Fibroblast of lung (primary cell): ENCODE results near the gene TTLL10. TPM values are rescaled to one million over a fixed set of nuclear protein-coding genes. Genes with fewer than 3 reads are reported as not detected.

ENCODE experiments used
- DNase-seq, 2 donors: peaks; one replicate each; pipeline versions ENCODE4 v3.0.0 to v3.0.0-alpha.2; 2010; ENCODE audit warnings: low read depth in 2 of 2
- H2AFZ ChIP-seq: 2 replicates; pipeline ENCODE4 v1.5.1; 2012; ENCODE audit warnings: low read length, control low read depth, inconsistent platforms
- H3K27ac ChIP-seq: 2 replicates; pipeline ENCODE4 v1.5.1; 2011; ENCODE audit warnings: low read length, control low read depth; ENCODE audit not compliant: insufficient read depth
- H3K27me3 ChIP-seq: 2 replicates; pipeline ENCODE4 v1.5.1; 2011; ENCODE audit warnings: mild to moderate bottlenecking, low read length; ENCODE audit not compliant: control insufficient read depth, insufficient read depth
- H3K36me3 ChIP-seq: 2 replicates; pipeline ENCODE4 v1.5.1; 2011; ENCODE audit warnings: low read length; ENCODE audit not compliant: control insufficient read depth, insufficient read depth
- H3K4me1 ChIP-seq: 2 replicates; pipeline ENCODE4 v1.5.1; 2011; ENCODE audit warnings: low read length; ENCODE audit not compliant: control insufficient read depth, insufficient read depth; ENCODE audit errors: extremely low read depth
- H3K4me2 ChIP-seq: 2 replicates; pipeline ENCODE4 v1.5.1; 2011; ENCODE audit warnings: low read length, control low read depth; ENCODE audit not compliant: insufficient read depth; ENCODE audit errors: extremely low read depth
- H3K4me3 ChIP-seq, 4 experiments: fragments of 200-600 bp in 1 of 4; sonication (generic) in 1 of 4; replicated peaks in 1 of 4; 2 replicates each; pipeline ENCODE4 v1.5.1; 2011 to 2016; ENCODE audit warnings: low read length in 4 of 4, low read depth in 3 of 4, mild to moderate bottlenecking in 3 of 4, control low read depth in 2 of 4, inconsistent platforms in 1 of 4, mixed read lengths in 1 of 4; ENCODE audit not compliant: insufficient read depth in 1 of 4; ENCODE audit errors: control extremely low read depth in 1 of 4
- H3K79me2 ChIP-seq: 2 replicates; pipeline ENCODE4 v1.5.1; 2012; ENCODE audit warnings: mild to moderate bottlenecking, low read length, inconsistent platforms; ENCODE audit not compliant: control insufficient read depth, insufficient read depth
- H3K9ac ChIP-seq: 2 replicates; pipeline ENCODE4 v1.5.1; 2011; ENCODE audit warnings: mild to moderate bottlenecking, low read length, control low read depth; ENCODE audit not compliant: insufficient read depth
- H3K9me3 ChIP-seq: 2 replicates; pipeline ENCODE4 v1.5.1; 2012; ENCODE audit warnings: low read depth, low read length; ENCODE audit not compliant: control insufficient read depth, insufficient read depth
- H4K20me1 ChIP-seq: 2 replicates; pipeline ENCODE4 v1.5.1; 2011; ENCODE audit warnings: low read length; ENCODE audit not compliant: control insufficient read depth, insufficient read depth; ENCODE audit errors: extremely low read depth
- CTCF ChIP-seq, 2 donors: IDR thresholded peaks in 1 of 2; conservative IDR thresholded peaks in 1 of 2; 1 replicate in 1 of 2; 2 replicates in 1 of 2; pipeline ENCODE4 v1.5.1; 2011 to 2012; ENCODE audit warnings: low read length in 2 of 2, control low read depth in 1 of 2, inconsistent platforms in 1 of 2, low read depth in 1 of 2, mild to moderate bottlenecking in 1 of 2
- EZH2 ChIP-seq: IDR thresholded peaks from 2 replicates; pipeline ENCODE4 v1.5.1; 2012; ENCODE audit warnings: low read length, control low read depth, mild to moderate bottlenecking; ENCODE audit errors: missing control alignments
- polyA plus RNA-seq, 2 donors: library from polyadenylated mRNA; depleted of rRNA in 1 of 2; stranded (reverse) in 1 of 2; unstranded in 1 of 2; fragments of >200 nt; gene quantifications; 2 replicates each; pipeline ENCODE4 v1.2.1, GENCODE V29; 2011 to 2012; ENCODE audit warnings: missing spikeins in 1 of 2
- total RNA-seq: library from RNA; depleted of rRNA; stranded (reverse); fragments of >200 nt; gene quantifications from 2 replicates; pipeline ENCODE4 v1.2.1, GENCODE V29; 2014

Gene TTLL10
- total and polyA plus RNA-seq, 2 donors (not counting 1 experiment from before 2014, with no cell fraction given) = not detected

GRCh38 chr1:1160281-1160930 lies 13.3 kb upstream of the TTLL10 start:
- Histone ChIP-seq H3K4me3 (no peak overlapping the region), H4K20me1 (no peaks in the 10 kb centered on the region), H3K27me3 (no peaks in the 10 kb centered on the region), H3K9ac (no peak overlapping the region), H2AFZ (no peak overlapping the region), H3K9me3 (no peaks in the 10 kb centered on the region), H3K36me3 (no peaks in the 10 kb centered on the region), H3K79me2 (no peaks in the 10 kb centered on the region), H3K4me2 (no peak overlapping the region), H3K27ac (no peak overlapping the region), H3K4me1 (peaks cover 3% of the 10 kb centered on the region)
- TF ChIP-seq EZH2 = no peak
- no peak for TF ChIP-seq CTCF (conservative IDR thresholded peaks at IDR 0.05 in 1 of 2, IDR thresholded peaks at IDR 0.05 in 1 of 2; ENCODE audit: low read depth in 1 of 2, low read length in 2 of 2)
- DNase-seq = no peak

DNA sequence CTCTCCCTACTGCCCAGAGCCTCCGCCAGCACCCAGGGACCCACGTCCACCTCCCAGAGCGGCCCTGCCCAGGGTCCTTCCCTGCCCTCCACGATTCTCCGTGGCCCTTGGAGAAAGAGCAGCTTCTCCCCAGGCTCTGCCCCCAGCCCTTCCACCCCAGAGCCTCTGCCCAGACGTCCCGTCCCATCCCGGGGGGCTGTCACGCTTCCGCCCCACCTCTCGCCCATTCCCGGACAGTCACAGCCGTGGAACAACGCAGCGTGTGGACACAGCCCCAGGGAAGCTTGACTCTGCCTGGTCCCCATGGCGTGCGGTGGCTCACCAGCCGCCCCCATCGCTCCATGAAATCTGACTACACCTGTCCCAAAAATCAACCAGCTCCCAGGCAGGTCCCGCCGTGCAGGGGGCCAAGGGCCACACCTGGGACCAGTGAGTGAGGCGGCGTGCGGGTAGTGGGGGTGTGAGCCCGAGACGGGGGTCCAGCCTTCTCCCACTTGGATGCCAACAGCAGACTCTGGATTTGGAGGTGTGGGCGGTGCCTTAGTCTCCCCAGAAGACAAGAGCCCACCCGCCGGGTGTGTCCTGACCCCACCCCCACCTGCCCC lies 12.5 kb upstream of the TTLL10 start:
- H3K9me3 ChIP-seq = no peaks in the 10 kb centered on the region
- H3K4me3 ChIP-seq = no peak overlapping the region
- no peak for DNase-seq
- no peak overlapping the region for H3K9ac ChIP-seq
- H3K36me3 ChIP-seq = no peaks in the 10 kb centered on the region
- H4K20me1 ChIP-seq = no peaks in the 10 kb centered on the region
- no peak overlapping the region for H2AFZ ChIP-seq
- H3K27me3 ChIP-seq = no peaks in the 10 kb centered on the region
- no peaks in the 10 kb centered on the region for H3K79me2 ChIP-seq
- H3K4me2 ChIP-seq = no peak overlapping the region
- TF ChIP-seq CTCF (conservative IDR thresholded peaks at IDR 0.05 in 1 of 2, IDR thresholded peaks at IDR 0.05 in 1 of 2; ENCODE audit: low read depth in 1 of 2, low read length in 2 of 2) = no peak
- TF ChIP-seq EZH2 = no peak
- peaks cover 3% of the 10 kb centered on the region for H3K4me1 ChIP-seq
- no peak overlapping the region for H3K27ac ChIP-seq

DNA sequence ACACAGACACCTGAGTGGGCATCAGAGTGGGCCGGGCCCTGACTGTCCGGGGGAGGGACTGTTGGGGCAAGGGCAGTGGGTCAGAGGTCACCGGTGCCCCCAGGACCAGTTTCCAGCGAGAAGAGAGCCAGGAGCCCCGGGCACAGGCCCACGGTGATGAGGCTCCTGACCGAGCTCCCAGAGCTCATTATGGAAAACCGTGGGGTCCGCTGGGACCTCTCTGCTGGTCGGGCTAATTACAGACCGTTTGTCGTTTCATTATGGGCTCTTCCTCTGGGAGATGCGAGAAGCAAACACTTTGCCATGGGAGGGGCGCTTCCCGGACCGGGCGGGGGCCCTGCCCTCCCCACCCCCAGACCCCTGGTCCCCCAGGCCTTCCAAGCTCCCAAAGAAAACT lies 12.0 kb upstream of the TTLL10 start:
- Histone ChIP-seq H2AFZ (no peak overlapping the region), H3K4me2 (no peak overlapping the region), H3K4me3 (no peak overlapping the region), H3K27me3 (no peaks in the 10 kb centered on the region), H3K27ac (no peak overlapping the region), H3K9me3 (no peaks in the 10 kb centered on the region), H4K20me1 (no peaks in the 10 kb centered on the region), H3K79me2 (no peaks in the 10 kb centered on the region), H3K4me1 (peaks cover 3% of the 10 kb centered on the region), H3K36me3 (no peaks in the 10 kb centered on the region), H3K9ac (no peak overlapping the region)
- no peak for DNase-seq
- TF ChIP-seq EZH2 (no peak), CTCF (conservative IDR thresholded peaks at IDR 0.05 in 1 of 2, IDR thresholded peaks at IDR 0.05 in 1 of 2; ENCODE audit: low read depth in 1 of 2, low read length in 2 of 2) (no peak)
